HG02938 (cell line): ENCODE measurements around the gene PRUNE1.

ENCODE experiments used
- ATAC-seq: cut with Tn5 transposase; IDR thresholded peaks from one replicate; pipeline ENCODE4 v1.9.1; 2021; ENCODE audit warnings: mild to moderate bottlenecking, moderate library complexity; ENCODE audit not compliant: unreplicated experiment

The PRUNE1 gene

GRCh38 chr1:151048645-151049032 is 40.4 kb downstream of the PRUNE1 start:
- ATAC-seq = no peak

DNA sequence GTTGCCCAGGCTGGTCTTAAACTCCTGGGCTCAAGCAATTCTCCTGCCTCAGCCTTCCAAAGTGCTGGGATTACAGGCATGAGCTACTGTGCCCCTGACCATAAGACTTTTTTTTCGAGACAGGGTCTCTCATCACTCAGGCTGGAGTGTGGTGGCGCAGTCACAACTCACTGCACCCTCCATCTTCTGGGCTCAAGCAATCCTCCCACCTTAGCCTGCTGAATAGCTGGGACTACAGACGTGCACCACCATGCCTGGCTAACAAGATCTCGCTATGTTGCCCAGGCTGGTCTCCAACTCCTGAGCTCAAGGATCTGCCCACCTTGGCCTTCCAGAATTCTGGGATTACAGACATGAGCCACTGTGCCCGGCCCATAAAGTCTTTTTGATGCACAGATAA is 41.2 kb downstream of the PRUNE1 start:
- no peak for ATAC-seq

DNA sequence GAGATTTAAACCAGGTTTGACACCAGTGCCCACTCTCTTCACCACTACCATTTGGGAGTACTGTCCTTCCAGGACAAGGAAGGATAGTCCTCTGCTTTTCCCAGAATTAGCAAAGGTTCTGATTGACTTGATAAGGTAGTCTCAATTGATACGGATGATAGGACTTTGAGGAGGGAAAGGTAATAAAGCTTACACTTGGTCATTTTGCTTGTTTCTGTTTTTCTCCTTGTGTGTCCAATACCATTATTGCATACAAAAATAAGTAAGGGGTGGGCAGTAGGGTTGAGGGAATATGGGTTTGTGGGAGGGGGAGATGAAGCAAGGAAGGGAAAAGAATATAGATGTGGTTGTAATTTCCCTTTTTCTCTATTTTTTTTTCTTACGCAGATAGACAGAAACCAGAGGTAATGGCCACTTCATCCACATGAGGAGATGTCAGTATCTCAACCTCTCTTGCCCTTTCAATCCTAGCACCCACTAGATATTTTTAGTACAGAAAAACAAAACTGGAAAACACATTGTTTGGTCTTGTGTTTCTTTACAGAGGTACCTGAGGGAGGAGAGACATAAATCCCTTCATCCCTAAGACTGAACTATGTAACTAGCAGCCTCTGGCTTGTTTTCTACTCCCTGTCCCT is 41.9 kb downstream of the PRUNE1 start:
- no peak for ATAC-seq

DNA sequence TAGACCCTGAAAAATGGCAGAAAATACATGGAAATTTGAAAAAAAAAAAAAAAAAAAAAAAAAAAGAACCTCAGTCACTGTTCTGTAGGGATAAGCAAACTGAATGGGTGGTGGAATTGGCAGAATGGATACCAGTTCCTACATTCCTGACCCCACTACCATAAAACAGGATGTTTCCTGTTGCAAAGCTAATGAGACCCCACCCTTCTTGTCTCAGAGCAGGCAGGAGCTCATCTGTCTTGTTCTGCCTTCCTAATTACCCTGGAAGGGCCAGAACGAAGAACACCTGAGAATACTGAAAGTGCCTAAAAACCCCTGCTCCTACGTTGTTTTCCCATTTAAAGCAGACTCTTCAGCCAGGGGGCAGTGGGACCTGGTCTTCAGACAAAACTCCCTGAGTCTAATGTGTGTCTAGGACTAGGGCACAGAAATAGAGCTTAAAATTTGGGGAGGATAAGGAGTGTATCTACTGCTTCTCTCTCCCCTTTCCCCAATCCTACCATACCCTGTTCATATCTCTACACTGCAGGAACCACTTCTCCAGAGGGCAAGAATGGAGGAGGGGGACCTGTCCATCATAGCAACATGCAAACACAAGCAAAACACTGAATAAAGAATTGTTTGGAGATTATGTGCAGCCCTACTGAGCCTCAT is 43.2 kb downstream of the PRUNE1 start:
- ATAC-seq = no peak

- ATAC-seq = no peak
These were observed 46.8 kb downstream of the PRUNE1 start for GRCh38 chr1:151054971-151055547.

DNA sequence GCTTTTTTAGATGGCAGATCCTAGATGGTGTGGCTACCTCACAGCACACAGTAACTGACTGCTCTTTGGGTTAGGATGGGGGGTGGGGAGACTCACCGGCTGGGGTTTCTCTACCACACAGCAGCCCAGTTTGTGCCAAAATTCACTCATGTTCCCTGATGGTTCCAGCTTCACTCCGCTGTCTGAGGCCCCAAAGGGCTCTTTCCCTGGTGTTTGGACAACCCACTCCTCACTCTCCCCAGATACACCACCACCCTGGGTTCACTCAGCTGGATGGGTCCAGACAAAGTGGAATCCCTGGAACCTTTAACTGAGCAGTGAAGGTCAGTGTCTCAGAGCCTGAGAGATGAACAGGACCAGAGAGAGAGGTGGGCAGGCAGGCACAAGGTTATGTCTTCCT is 47.3 kb downstream of the PRUNE1 start:
- ATAC-seq = no peak

DNA sequence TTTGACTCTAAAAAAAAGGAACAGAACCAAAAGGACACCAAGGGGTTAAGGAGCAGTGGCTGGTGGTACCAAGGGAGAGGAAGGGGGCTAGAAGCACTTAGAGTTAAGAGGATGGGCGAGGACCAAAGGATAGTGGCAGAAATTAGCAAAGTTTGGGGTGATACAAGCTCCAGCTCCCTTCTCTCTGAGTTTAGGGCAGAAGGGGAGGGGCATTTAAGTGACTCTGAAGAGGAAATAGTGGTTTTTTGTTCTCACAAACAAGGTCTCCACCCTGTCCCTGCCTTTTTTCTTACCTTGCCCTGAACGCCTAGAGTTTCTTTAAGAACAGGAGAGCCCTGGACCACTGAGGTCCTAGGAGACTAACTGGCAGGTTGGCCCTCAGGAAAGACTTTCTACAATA is 47.9 kb downstream of the PRUNE1 start:
- ATAC-seq = no peak

DNA sequence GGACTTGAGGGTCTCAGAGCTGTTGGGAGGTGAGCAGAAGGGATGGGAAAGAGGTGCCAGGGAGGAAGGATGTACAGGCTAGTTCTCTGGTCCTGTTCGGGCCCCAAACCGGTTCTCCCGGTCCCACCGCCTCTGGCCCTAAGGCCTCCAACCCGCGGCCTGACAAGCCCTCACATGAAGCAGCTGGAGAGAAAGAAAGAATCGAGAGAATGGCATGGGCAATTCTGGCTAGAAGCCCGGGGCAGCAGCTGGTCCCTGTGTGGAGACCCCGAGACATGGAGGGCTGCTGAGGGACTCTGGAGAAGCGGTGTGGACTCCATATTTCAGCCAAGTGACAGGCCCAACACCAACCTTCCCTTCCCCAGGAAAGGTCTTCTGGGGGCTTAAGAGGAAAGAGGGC is 50.4 kb downstream of the PRUNE1 start:
- no peak for ATAC-seq

DNA sequence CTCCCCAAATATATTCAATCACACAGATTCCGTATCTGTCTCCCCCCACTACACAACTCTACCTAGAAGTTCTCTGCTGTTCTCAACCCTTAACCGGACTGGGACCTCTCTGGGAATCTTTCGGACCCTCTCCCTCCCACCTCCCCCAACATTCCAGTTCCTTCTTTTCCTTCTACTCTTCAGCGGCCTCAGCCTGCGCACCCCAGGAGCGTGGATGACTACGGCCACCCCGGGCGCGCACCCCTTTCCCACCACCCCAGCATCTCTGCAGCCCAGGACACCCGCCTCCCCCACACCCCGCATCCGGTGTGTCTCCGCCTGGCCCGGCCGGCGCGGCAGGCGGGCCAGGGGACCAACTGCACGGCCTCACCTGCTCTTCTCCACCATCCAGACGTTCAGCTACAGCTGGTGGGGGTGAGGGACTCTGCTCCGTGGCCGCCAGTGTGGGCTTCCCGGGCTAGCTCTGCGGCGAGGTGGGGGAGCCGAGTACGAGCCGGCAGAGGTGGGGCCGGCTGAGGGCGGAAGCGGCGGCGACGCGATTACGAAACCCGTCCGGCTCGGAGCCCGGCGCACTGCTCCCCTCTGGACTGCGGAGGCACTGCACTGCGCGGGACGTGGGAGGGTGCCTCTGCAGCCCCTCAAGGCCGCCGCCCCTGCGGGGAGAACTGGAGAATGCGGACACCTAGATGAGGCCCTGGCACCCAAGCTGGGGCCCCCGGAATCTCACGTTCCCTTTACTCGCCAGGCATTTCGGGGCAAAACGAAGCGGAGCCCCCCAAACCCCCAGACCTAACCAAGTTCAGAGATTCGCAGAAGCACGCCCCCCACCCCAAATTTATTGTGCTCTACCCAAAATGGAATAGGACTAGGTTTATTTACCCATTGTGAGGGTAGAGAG is 51.1 kb downstream of the PRUNE1 start, which contains the start of gene CDC42SE1:
TSS of gene CDC42SE1 (minus strand) at position 514 of the 898 bp plus-strand sequence. CDS start 3,892 bp downstream, outside the sequence.
- ATAC-seq = peak; percentile 72

DNA sequence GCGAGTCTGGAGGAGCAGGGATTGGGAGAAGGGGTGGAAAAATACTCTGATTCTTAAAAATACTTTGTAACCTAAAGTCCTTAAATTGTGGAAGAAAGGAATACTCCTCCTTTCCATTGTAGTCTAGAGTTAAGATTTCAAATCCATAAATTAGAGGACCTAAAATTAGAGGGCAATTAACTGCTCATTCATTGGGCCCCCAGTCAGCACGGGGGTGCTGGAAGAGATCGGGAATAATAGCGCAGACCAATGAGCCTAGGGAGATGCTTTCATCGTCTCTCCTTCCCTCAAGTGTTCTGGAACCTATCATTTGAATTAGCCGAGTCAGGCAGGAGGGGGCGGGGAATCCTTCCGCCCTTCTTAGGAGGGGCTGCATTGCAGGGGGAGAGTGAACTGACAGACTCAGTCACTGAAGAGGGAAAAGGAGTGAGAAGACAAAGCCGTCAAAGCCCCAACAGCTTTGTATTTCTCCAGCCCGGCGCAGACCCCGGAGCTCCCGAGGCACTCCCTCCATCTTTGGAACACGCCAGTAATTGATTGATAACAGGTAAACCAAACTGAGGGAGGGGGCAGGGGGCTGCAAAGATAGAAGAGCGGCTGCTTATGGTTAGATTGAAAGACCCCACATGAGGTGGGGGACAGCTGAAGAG is 51.9 kb downstream of the PRUNE1 start, which contains the start of gene MLLT11:
TSS of gene MLLT11 (plus strand) at position 391 of the 650 bp plus-strand sequence. CDS start 6,828 bp downstream, outside the sequence.
- ATAC-seq = no peak

DNA sequence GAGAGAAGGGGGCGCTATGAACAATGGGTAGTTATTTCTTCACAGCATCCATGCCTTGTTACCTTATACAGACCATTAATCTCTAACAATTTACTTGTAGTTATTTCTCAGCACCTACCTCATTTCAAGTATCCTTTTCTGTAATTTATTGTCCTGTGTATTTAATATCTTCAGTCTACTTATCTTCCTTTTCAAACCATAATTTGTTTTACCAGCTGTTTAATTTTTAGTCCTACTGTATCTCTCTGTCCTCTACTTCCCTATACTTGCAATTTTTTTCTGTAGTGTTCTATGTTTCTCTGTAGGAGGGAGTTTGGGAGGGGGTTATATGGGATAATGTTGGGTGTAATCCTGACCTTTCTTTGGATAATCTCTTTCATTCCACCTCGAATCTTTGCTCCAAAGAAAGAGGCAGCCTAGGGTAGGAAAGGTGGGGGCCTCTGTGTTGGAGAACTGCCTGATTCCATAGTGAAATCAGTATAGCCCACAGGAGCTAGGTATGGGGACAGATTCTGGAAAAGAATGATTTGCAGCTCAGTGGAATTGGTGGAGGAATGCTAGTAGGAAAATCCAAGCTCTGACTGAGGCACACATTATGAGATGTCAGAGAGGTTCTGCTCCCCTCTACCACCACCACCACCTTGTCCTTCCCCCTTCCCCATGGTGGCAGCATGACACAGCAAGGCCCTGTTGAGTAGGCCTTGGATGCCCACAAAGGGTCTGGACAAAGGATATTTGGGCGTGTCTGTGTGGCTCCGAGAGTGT is 52.6 kb downstream of the PRUNE1 start:
- ATAC-seq = no peak

GRCh38 chr1:151061704-151062103 is 53.5 kb downstream of the PRUNE1 start:
- ATAC-seq = no peak

DNA sequence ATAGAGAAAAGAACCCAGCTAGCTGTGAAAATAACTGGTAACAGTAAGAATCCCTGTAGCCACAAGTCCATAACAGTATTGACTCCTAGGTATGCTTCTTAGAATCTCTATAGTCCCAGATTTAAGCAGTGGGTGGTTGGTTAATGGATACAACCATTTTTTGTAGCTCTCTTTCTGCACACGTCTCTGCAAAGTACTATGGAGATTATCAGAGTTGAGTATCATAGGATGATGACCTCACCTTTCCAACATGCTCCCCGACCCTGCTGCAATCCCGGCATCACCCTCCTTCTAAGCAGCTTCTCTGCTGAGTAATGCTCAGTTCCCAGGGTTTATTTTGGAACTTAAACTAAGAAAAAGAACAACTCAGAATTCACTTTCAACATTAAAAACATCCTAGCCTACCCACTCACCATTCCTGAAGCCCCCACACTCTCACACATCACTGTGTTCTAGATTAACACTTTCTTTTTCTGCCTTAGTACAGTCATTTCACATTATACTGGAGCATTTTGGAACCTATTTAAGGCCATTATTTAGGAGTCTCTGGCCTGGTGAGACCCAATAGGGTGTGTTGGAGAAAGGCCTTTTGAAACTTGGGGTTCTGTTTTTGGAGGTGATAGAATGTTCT is 54.6 kb downstream of the PRUNE1 start:
- no peak for ATAC-seq

- no peak for ATAC-seq
These were observed 56.9 kb downstream of the PRUNE1 start for GRCh38 chr1:151065089-151065645.

GRCh38 chr1:151067185-151067584 is 58.9 kb downstream of the PRUNE1 start:
- ATAC-seq = no peak

DNA sequence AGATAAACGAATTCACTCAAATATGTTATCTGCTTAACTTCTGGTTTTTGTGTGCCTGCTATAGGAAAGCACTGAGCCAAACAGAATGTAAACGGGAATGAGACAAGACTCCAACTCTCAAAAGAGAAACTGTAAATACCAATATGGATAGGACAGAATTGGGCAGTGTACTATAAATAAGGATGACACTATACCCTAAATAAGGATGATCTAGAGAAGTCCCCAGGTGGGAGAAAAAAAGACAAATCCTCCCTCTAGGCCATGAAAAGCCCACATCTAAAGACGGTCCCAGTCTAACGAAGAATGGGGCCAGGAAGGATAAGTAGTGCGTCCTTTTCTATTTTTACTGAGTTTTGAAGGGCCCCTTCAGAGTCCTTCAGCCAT is 60.8 kb downstream of the PRUNE1 start:
- ATAC-seq = no peak

- ATAC-seq = peak; percentile 58
These were observed 62.4 kb downstream of the PRUNE1 start, which contains the start of gene GABPB2 for GRCh38 chr1:151070474-151071276. TSS of gene GABPB2 (plus strand) at chr1:151070761. CDS start at chr1:151088190, 17,429 bp downstream.

DNA sequence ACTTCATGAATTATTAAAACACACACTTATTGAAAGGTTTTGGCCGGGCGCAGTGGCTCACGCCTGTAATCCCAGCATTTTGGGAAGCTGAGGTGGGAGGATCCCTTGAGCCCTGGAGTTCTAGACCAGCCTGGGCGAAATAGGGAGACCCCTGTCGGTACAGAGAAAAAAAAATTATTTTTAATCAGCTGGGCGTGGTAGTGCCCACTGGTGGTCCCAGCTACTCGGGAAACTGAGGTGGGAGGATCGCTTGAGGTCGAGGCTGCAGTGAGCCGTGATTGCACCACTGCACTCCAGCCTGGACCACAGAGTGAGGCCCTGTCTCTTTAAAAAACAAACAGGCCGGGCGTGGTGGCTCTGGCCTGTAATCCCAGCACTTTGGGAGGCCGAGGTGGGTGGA is 64.0 kb downstream of the PRUNE1 start:
- no peak for ATAC-seq
